Caki2 (cell line): ENCODE results near the gene SLC20A1. TPM values are rescaled to one million over a fixed set of nuclear protein-coding genes. Genes with fewer than 3 reads are reported as not detected.
A peak's percentile ranks its signal among the peaks of the same experiment; 100 is the strongest.
"Not testable (repeated sequence)": the region's sequence is repeated elsewhere in the genome, so short reads cannot be mapped to it uniquely, and the experiment has no call there.

Experiments
- DNase-seq: peaks from one replicate; pipeline ENCODE4 v3.0.0-alpha.2; 2015; ENCODE audit warnings: low read depth
- in situ Hi-C: cut with HindIII; loops from 2 replicates; pipeline ENCODE4 v1.10.0; 2016; ENCODE audit warnings: low sequenced_read_pairs, low pct_unique_long_range_greater_than_20kb, mixed read lengths
- total RNA-seq: library from RNA; depleted of rRNA; stranded (reverse); fragments of >200 nt; shearing (Covaris generic); gene quantifications from 2 replicates; pipeline ENCODE4 v1.2.3, GENCODE V29; 2014; ENCODE audit warnings: low replicate concordance; rRNA removed

The SLC20A1 gene, protein sequence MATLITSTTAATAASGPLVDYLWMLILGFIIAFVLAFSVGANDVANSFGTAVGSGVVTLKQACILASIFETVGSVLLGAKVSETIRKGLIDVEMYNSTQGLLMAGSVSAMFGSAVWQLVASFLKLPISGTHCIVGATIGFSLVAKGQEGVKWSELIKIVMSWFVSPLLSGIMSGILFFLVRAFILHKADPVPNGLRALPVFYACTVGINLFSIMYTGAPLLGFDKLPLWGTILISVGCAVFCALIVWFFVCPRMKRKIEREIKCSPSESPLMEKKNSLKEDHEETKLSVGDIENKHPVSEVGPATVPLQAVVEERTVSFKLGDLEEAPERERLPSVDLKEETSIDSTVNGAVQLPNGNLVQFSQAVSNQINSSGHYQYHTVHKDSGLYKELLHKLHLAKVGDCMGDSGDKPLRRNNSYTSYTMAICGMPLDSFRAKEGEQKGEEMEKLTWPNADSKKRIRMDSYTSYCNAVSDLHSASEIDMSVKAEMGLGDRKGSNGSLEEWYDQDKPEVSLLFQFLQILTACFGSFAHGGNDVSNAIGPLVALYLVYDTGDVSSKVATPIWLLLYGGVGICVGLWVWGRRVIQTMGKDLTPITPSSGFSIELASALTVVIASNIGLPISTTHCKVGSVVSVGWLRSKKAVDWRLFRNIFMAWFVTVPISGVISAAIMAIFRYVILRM
- total RNA-seq, result 79.6 and 85.8 TPM in 2 replicates

DNA sequence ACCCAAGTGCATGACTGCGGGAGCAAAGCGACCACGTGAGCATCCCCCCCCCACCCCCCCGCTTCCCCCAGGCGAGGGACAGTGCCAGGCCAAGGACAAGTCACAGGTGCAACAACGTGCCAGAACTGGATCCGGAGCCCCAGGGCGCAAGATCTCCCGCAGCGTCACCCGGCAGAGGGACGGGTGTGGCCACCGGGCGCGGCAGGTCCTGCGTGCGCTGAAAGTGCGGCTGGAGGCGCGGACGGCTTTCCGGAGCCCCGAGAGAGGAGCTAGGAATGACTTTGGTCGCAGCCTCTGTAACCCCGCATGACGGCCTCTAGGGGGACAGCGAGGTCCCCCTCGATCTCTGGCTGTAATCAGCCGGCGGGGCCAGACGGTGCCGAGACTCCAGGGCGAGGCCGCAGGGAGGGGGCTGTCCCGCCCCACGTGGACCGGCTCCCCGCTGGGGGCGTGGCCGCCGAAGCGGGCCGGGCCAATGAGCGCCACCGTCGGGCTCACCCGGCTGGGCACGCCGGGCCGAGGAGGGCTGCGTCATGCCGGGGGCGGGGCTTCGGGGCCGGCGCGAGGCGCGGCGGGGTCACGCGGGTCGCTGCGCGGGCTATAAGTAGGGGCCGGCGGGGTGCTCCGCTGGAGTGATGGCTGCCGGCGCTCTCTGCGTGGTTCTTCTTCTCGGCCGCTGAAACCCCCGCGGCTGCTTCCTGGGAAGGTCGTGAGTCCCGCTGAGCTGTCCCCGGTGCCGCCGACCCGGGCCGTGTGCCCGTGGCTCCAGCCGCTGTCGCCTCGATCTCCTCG is at the start of gene SLC20A1:
SLC20A1 (plus strand) TSS at position 630 of the 792 bp plus-strand sequence. CDS start 890 bp downstream, outside the sequence.
- in situ Hi-C loops, result no loop called here
- peak; percentile 98 for DNase-seq

DNA sequence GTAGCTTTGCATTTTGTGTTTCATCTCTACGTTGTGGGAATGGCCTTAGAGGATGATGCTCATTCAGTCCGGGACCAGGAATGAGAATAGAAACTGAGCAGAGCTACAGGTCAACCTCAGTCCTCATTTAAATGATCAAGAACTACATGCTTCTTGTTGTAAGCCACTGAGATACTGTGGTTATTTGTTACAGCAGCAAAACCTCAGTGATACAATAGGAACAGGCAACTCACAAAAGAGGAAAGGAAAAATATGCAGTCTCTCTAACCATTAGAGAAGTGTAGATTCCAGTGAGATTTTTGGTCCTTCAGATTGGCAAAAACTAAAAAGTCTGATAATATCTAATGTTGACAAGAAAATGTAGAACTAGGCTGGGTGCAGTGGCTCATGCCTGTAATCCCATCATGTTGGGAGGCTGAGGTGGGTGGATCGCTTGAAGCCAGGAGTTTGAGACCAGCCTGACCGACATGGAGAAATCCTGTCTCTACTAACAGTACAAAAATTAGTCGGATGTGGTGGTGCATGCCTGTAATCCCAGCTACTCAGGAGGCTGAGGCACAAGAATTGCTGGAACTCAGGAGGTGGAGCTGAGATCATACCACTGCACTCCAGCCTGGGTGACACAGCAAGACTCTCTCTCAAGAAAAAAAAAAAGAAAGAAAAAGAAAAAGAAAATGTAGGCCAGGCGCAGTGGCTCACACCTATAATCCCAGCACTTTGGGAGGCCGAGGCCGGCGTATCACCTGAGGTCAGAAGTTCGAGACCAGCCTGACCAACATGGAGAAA is 48.0 kb upstream of the SLC20A1 start:
- no peak for DNase-seq
- in situ Hi-C loops, result no loop called here

DNA sequence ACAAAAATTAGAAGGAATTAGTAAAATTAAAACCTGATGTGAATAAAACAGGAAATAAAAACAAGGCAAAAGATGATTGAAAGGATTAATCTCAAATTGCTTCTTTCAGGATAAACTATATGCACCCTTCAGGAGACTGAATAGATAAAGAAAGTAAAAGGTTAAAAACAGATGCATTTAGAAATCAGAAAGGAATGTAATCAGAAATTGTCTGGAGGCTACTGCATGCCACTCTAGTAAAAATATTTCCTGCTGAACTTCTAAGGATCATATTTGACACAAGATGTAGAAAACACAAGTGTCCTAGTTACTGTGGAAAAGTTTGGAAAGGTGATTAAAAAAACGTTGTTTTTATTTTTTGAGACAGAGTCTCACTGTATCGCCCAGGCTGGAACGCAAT is 45.1 kb upstream of the SLC20A1 start:
- in situ Hi-C loops, result no loop called here
- no peak for DNase-seq

DNA sequence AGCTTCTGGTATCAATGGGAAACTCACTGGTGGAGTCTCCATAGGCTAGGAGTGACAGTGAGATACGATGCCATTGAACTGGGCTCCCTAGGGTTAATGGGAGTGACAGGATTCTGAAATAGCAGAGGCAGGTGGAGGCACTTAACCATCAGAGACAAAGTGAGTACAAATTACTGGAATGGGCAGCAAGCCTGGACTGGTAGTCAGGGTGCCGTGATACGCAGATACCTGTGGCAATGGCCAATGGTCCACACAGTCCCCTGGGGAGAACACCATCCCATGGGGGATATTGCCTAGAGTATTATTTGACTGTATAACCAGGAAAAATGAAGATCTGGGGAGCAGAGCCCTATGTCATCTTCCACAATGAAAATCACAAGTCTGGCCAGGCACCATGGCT is 44.0 kb upstream of the SLC20A1 start:
- DNase-seq, result no peak
- in situ Hi-C loops, result no loop called here

DNA sequence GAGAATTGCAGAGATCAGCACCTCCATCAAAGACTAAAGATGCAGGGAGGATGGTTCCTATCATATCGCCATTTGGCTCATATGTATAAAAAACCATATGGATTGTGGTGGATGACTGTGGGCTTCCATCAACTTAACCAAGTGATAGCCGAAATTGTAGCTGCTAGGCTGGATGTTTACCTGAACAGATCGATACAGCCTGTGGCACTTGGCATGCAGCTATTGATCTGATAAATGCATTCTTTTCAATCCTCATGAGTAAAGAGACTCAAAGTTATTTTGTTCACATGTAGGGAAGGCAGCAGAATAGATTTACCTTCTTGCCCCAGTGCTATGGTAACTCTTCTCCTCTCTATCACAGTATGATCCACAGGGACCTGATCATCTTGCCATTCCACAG is 42.8 kb upstream of the SLC20A1 start:
- no peak for DNase-seq
- in situ Hi-C loops, result no loop called here

DNA sequence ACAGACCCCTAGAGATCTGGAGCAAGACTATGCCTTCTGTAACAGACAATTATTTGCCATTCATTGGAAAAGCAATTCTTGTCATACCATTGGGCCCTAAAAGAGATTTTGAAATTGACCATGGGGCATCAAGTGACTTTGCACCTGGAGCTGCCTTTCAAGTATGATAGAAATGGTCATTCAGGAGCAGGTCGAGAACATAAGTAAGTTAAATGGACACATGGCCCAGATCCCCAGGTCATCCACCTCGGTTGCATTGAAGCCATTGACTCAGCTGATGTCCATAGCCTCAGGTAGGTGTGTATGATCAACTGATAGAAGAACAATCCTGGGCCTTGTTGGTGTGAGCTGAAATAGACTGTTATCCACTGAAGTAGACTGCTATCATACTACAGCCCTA is 42.0 kb upstream of the SLC20A1 start:
- no peak for DNase-seq
- in situ Hi-C loops, result no loop called here

DNA sequence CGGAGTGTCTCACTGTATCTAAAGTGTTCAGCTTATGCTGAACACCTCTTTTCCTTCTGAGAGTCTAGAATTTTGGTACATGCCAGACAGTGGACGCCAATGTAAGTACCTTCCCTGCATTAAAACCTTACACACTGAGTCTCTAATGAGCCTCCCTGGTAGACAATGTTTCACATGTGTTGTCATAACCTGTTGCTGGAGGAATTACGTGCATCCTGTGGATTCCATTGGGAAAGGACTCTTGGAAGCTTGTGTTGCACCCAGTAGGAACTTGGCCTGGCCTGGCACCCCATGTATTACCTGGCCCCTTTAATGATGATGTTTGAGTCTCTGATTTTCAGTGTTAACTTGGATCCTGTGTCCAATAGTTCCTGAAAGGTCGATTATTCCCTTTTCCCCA is 40.8 kb upstream of the SLC20A1 start:
- no peak for DNase-seq
- in situ Hi-C loops, result no loop called here

DNA sequence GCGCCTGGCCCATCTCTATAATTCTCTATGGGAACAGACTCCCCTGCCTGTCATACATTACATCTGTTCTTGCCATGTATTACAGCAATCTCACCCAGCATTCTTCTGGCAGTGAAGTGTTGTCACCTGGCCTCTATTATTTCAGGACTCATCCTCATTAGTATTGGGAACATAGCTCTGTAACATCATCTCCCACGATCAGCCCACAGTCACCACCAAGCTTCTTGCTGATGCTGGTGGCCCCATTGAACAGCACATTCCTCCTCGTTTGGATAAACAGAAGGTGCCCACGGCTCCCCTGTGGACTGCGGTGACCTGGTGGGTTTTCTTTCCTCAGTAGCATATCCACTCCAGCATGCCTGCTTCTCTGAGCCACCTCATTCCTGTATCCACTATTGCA is 39.8 kb upstream of the SLC20A1 start:
- in situ Hi-C loops, result no loop called here
- no peak for DNase-seq

DNA sequence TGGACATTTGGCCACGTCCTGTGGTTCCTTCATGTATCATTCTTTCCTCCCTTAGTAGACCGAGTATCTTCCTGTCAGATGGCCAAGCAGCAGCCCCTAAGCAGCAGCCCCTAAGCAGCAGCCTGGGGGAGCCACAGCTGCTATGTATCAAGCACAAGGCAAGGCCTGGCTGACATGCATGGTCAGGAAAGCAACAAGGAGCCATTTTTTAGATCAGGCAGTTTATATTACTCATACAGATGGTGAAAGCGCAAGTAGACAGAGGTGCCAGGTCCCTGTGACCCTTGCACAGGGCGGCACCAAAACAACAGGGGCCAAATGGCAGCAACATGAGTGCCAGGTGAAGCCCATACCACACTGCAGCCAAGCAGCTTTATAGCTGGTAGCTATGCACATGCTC is 39.2 kb upstream of the SLC20A1 start:
- in situ Hi-C loops, result no loop called here

DNA sequence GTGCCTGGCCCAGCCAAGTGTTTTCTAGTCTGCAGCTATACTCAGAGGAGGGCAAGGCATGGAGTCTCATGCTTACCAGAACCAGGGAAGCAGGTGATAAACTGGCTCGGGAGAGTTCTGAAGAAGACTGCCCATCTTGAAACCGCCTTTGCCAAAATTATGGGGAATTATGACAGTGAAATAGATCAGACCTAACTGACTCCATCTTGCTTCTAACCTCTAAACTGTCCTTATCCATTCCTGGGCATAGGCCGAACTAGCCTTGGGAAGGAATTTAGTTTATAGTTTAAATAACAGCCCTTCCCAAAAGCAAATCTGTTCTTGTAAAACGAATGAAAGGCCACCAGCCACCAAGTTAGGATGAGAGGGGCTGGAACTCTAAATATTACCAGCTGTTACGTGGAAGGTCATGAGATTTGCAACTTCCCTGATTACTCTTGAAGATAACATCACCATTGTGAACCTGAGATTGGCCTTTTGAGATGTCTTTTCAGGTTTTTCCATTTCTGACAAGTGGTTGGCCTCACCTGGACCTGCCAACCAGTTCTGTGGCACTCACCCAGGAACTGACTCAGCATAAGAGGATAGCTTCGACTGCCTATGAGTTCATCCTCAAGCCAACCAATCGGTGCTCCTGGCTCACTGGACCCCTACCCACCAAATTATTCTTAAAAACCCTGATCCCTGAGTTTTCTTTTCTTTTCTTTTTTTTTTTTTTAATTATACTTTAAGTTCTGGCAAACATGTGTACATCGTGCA is 37.9 kb upstream of the SLC20A1 start:
- in situ Hi-C loops, result no loop called here
- no peak for DNase-seq

More for the DNA sequence above, 39.2 kb upstream of the SLC20A1 start:
- DNase-seq, result no peak

DNA sequence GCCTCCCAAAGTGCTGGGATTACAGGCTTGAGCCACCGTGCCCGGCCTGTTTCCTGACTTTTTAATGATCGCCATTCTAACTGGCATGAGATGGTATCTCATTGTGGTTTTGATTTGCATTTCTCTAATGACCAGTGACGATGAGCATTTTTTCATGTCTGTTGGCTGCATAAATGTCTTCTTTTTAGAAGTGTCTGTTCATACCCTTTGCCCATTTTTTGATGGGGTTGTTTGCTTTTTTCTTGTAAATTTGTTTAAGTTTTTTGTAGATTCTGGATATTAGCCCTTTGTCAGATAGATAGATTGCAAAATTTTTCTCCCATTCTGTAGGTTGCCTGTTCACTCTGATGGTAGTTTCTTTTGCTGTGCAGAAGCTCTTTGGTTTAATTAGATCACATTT is 36.4 kb upstream of the SLC20A1 start:
- DNase-seq, in situ Hi-C loops: not testable (repeated sequence)

DNA sequence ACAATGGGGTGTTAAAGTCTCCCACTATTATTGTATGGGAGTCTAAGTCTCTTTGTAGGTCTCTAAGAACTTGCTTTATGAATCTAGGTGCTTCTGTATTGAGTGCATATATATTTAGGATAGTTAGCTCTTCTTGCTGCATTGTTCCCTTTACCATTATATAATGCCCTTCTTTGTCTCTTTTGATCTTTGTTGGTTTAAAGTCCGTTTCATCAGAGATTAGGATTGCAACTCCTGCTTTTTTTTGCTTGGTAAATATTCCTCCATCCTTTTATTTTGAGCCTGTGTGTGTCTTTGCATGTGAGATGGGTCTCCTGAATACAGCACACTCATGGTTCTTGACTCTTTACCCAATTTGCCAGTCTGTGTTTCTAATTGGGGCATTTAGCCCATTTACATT is 33.5 kb upstream of the SLC20A1 start:
- DNase-seq, in situ Hi-C loops: not testable (repeated sequence)

DNA sequence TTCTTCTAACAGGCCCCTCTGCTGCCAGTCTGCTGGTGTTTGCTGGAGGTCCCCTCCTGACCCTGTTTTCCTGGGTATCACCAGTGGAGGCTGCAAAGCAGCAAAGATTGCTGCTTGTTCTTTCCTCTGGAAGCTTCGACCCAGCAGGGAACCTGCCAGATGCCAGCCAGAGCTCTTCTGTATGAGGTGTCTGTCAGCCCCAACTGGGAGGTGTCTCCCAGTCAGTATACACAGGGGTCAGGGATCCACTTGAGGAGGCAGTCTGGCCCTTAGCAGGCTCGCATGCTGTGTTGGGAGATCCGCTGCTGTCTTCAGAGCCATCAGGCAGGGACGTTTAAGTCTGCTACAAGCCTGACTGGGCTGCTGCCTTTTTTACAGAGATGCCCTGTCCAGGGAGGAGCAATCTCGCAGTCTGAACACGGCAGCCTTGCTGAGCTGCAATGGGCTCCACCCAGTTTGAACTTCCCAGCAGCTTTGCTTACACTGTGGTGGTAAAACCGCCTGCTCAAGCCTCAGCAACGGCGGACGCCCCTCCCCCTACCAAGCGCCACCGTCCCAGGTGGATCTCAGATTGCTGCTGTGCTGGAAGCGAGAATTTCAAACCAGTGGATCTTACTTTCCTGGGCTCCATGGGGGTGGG is 31.4 kb upstream of the SLC20A1 start:
- in situ Hi-C loops, result no loop called here
- no peak for DNase-seq

DNA sequence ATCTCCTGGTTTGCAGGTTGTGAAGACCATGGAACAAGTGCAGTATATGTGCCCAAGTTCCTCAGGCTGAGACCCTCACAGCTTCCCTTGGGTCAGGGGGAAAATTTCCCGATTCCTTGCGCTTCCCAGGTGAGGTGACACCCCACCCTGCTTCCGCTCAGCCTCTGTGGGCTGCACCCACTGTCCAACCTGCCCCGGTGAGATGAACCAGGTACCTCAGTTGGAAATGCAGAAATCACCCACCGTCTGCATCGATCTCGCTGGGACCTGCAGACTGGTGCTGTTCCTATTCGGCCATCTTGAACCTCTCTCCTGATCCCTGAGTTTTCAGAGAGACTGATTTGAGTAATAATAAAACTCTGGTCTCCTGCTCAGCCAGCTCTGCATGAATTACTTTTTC is 30.7 kb upstream of the SLC20A1 start:
- no peak for DNase-seq
- in situ Hi-C loops, result no loop called here

DNA sequence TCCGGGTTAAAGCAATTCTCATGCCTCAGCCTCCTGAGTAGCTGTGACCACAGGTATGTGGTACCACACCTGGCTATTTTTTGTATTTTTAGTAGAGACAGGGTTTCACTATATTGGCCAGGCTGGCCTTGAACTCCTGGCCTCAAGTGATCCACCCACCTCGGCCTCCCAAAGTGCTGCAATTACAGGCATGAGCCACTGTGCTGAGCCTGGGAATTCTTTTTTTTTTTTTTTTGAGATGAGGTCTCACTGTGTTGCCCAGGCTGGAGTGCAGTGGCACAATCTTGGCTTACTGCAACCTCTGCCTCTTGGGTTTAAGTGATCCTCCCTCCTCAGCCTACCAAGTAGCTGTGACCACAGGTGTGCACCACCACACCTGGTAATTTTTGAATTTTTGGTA is 29.9 kb upstream of the SLC20A1 start:
- in situ Hi-C loops, DNase-seq: not testable (repeated sequence)

DNA sequence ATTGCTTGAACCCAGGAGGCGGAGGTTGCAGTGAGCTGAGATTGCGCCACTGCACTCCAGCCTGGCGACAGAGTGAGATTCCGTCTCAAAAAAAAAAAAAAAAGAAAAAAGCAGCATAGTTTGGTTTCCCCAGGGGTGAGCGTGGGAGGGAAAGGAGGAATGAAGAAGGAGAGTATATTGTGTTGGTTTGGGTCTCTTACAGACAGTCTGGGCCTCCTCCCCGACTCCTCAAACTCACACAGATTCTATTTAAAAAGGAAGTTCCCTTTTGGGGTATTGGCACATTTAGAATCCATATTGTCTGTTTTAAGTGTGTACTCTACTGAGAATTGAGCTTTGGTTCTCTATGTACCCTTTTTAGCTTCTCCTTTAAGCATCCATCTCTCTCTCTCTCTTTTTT is 27.4 kb upstream of the SLC20A1 start:
- no peak for DNase-seq
- in situ Hi-C loops, result no loop called here
